HEK293 (cell line): Measurements from ENCODE around the gene WBP4.
"Not testable (repeated sequence)": the region's sequence is repeated elsewhere in the genome, so short reads cannot be mapped to it uniquely, and the experiment has no call there.

ENCODE experiments used
- CTCF ChIA-PET: fragments of 350-600 bp; formaldehyde crosslinking; extraction: SDS; loops from one replicate; lab custom pipeline; 2021; ENCODE audit warnings: antibody characterized with exemption; lab: Yijun Ruan, JAX
- POLR2A ChIA-PET: fragments of 300-600 bp; formaldehyde crosslinking; extraction: SDS; loops from one replicate; lab custom pipeline; 2020; ENCODE audit warnings: antibody characterized with exemption, inconsistent platforms; lab: Yijun Ruan, JAX
- H3K27ac ChIP-seq: fragments of 200-500 bp; sonication (Bioruptor generic); 2 replicates; pipeline ENCODE4 v1.5.1; 2014; ENCODE audit warnings: low read depth, low read length, control low read depth, inconsistent platforms; ENCODE audit errors: extremely low read depth
- H3K36me3 ChIP-seq, 2 experiments: fragments of 200-500 bp in 1 of 2; sonication (Bioruptor generic) in 1 of 2; 1 replicate in 1 of 2; 2 replicates in 1 of 2; pipeline ENCODE4 v1.5.1; 2014 to 2017; ENCODE audit warnings: inconsistent platforms in 2 of 2, low read length in 2 of 2; ENCODE audit not compliant: control insufficient read depth in 2 of 2, insufficient read depth in 1 of 2
- H3K4me1 ChIP-seq: fragments of 200-500 bp; sonication (Bioruptor generic); 2 replicates; pipeline ENCODE4 v1.5.1; 2014; ENCODE audit warnings: mild to moderate bottlenecking, low read length, inconsistent platforms; ENCODE audit not compliant: control insufficient read depth, insufficient read depth
- H3K4me3 ChIP-seq: 2 replicates; pipeline ENCODE4 v1.5.1; 2011; ENCODE audit warnings: low read depth, mild to moderate bottlenecking, control low read depth, low read length, moderate library complexity
- H3K9me3 ChIP-seq: fragments of 200-500 bp; sonication (Bioruptor generic); 2 replicates; pipeline ENCODE4 v1.5.1; 2014; ENCODE audit warnings: low read depth, low read length, inconsistent platforms; ENCODE audit not compliant: control insufficient read depth, insufficient read depth
- BCL11B ChIP-seq: fragments of 450-650 bp; formaldehyde crosslinking; IDR thresholded peaks from 2 replicates; pipeline ENCODE4 v1.5.1; 2016; ENCODE audit warnings: low read depth, missing biosample characterization, missing genetic modification characterization
- HIC1 ChIP-seq: fragments of 450-650 bp; formaldehyde crosslinking; IDR thresholded peaks from 2 replicates; pipeline ENCODE4 v1.5.1; 2016; ENCODE audit warnings: missing biosample characterization, missing genetic modification characterization
- SCRT2 ChIP-seq: fragments of 450-650 bp; formaldehyde crosslinking; IDR thresholded peaks from 2 replicates; pipeline ENCODE4 v1.5.1; 2016; ENCODE audit warnings: missing biosample characterization, missing genetic modification characterization
- SP2 ChIP-seq: fragments of 450-650 bp; formaldehyde crosslinking; IDR thresholded peaks from 2 replicates; pipeline ENCODE4 v1.5.1; 2016; ENCODE audit warnings: missing biosample characterization, missing genetic modification characterization
- TCF7L2 ChIP-seq: IDR thresholded peaks from 2 replicates; pipeline ENCODE4 v1.6.1; 2011; ENCODE audit warnings: low read depth, mild to moderate bottlenecking, inconsistent platforms, low read length, moderate library complexity, borderline replicate concordance
- ZBTB10 ChIP-seq: fragments of 450-650 bp; formaldehyde crosslinking; IDR thresholded peaks from 2 replicates; pipeline ENCODE4 v1.5.1; 2016; ENCODE audit warnings: missing biosample characterization, missing genetic modification characterization
- ZNF223 ChIP-seq: fragments of 450-650 bp; formaldehyde crosslinking; IDR thresholded peaks from 2 replicates; pipeline ENCODE4 v1.5.1; 2016; ENCODE audit warnings: missing biosample characterization, missing genetic modification characterization
- ZNF324 ChIP-seq: fragments of 450-650 bp; formaldehyde crosslinking; IDR thresholded peaks from 2 replicates; pipeline ENCODE4 v1.5.1; 2016; ENCODE audit warnings: missing biosample characterization, missing genetic modification characterization
- ZNF335 ChIP-seq: fragments of 450-650 bp; formaldehyde crosslinking; conservative IDR thresholded peaks from 2 replicates; pipeline ENCODE4 v1.5.1; 2016; ENCODE audit warnings: missing biosample characterization, missing genetic modification characterization
- ZNF366 ChIP-seq: fragments of 450-650 bp; formaldehyde crosslinking; conservative IDR thresholded peaks from 2 replicates; pipeline ENCODE4 v1.5.1; 2016; ENCODE audit warnings: missing biosample characterization, missing genetic modification characterization
- ZNF473 ChIP-seq: fragments of 450-650 bp; formaldehyde crosslinking; IDR thresholded peaks from 2 replicates; pipeline ENCODE4 v1.5.1; 2017; ENCODE audit warnings: missing biosample characterization, missing genetic modification characterization
- ZNF558 ChIP-seq: fragments of 450-650 bp; formaldehyde crosslinking; IDR thresholded peaks from 2 replicates; pipeline ENCODE4 v1.5.1; 2016; ENCODE audit warnings: missing biosample characterization, missing genetic modification characterization
- ZNF830 ChIP-seq: fragments of 450-650 bp; IDR thresholded peaks from 2 replicates; pipeline ENCODE4 v1.5.0; 2018; ENCODE audit warnings: missing biosample characterization, missing genetic modification characterization, low read depth, mild to moderate bottlenecking, moderate library complexity

WBP4 gene

DNA sequence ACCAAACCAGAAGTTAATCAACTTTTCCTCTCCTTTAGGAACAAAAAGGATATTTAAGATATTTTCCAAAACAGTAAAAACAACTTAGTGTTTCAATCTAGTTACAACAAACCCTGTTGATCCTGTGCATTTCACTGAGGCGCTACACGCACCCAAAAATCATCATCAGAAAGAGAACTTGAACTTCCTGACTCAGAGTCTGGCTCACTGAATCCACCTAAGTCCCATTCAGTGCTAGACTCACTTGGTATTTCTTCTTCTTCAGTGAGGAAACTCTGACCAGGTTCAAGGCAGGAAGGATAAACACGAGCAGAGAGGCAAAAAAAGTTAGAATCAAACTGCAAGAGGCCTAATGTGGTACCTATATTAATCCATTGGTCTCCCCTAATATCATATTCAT lies 69.0 kb downstream of the WBP4 start:
- H3K4me1 ChIP-seq: peaks cover 3% of the 10 kb centered on the region
- peak overlapping the region; percentile 9 for H3K4me3 ChIP-seq
- H3K9me3 ChIP-seq: no peaks in the 10 kb centered on the region
- H3K36me3 ChIP-seq: no peaks in the 10 kb centered on the region; a peak in 1 of 3 replicates
- TF ChIP-seq ZBTB10 (tag by site-specific recombination) (no peak), ZNF473 (tag by site-specific recombination) (no peak), BCL11B (tag by site-specific recombination) (no peak), ZNF558 (tag by site-specific recombination) (no peak), ZNF830 (tag by site-specific recombination) (no peak), TCF7L2 (no peak), ZNF366 (no peak), ZNF324 (tag by site-specific recombination) (no peak), SP2 (tag by site-specific recombination) (no peak), ZNF223 (tag by site-specific recombination) (no peak)
- CTCF ChIA-PET: no interaction called here
- POLR2A ChIA-PET: no interaction called here
- H3K27ac ChIP-seq: no peak overlapping the region

DNA sequence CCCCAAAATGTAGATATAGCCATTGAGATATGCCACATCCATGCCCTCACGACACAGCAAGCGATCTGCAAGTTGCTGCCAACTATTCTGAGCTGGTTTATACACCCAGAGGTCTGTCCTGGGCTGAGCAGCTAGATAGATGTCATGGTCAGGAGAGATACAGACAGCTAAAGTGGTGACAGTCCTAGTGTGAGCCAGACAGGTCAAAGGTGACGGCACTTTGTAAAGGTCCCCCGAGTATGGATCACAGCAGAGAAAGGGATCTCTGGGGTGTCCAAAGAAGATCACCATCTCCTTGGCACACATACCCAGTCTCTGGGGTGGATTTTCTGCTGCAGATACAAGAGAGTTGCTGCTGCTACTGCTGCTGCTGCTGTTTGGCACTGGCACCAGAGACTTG lies 69.9 kb downstream of the WBP4 start:
- CTCF ChIA-PET, H3K36me3 ChIP-seq, H3K27ac ChIP-seq, H3K9me3 ChIP-seq, H3K4me1 ChIP-seq, POLR2A ChIA-PET, H3K4me3 ChIP-seq: not testable (repeated sequence)
- 0 out of 2 replicates have a peak, but pooled peaks have one; percentile 18 for TF ChIP-seq HIC1

GRCh38 chr13:41131660-41132511 lies 70.6 kb downstream of the WBP4 start:
- H3K4me1 ChIP-seq, H3K36me3 ChIP-seq, H3K9me3 ChIP-seq, CTCF ChIA-PET: not testable (repeated sequence)
- Histone ChIP-seq H3K4me3 (peak overlapping the region; percentile 65), H3K27ac (peak overlapping the region; percentile 60)
- peak; percentile 80 for TF ChIP-seq ZNF335 (tag by site-specific recombination)
- peak; percentile 90 for TF ChIP-seq HIC1
- TF ChIP-seq SCRT2 (tag by site-specific recombination): peak; percentile 53; the same call in 1 of the 2 replicates
- POLR2A ChIA-PET: interaction anchor here (1.2 kb wide), 1 partner anchor 63 kb away, joined by 4 read pairs; the partner anchor contains the start of gene KBTBD7
